ENCODE data around the gene COL19A1.

GRCh38 chr6:70221715-70222438 is 355.5 kb downstream of the COL19A1 start:
- TF ChIP-seq CTCF (IDR thresholded peaks at IDR 0.05; ENCODE audit: insufficient read depth, low read length, poor library complexity, severe bottlenecking) (no peak), EZH2phosphoT487 (conservative IDR thresholded peaks at IDR 0.05; ENCODE audit: low read length) (no peak)

All from SU-DHL-6 (cell line).